ENCODE data around the gene ETFBKMT. TPM values are rescaled to one million over a fixed set of nuclear protein-coding genes. Genes with fewer than 3 reads are reported as not detected.

Gene ETFBKMT
- total RNA-seq, 1 experiment from 2014 or later = 1.7 TPM

Other genes starting within 250 kb of the ETFBKMT start
- 19.2 TPM for gene DENND5B, start 68.6 kb upstream of the ETFBKMT start, total RNA-seq (2021; ENCODE audit: unreplicated experiment)
- gene AMN1, start 69.3 kb downstream of the ETFBKMT start, total RNA-seq (2021; ENCODE audit: unreplicated experiment) = 26.9 TPM

Data from HCT116 (cell line).